Neural progenitor cell (in vitro differentiated cells): ENCODE results near the gene HEXD. TPM values are rescaled to one million over a fixed set of nuclear protein-coding genes. Genes with fewer than 3 reads are reported as not detected.

Experiments
- DNase-seq: peaks from one replicate; pipeline ENCODE4 v3.0.0-alpha.2; 2016; ENCODE audit warnings: low spot score
- H2AFZ ChIP-seq: fragments of 200-600 bp; sonication (generic); replicated peaks from 2 replicates; pipeline ENCODE4 v1.6.1; 2016; ENCODE audit warnings: antibody characterized with exemption
- H3F3A ChIP-seq: fragments of 200-600 bp; sonication (generic); 2 replicates; pipeline ENCODE4 v1.6.1; 2016; ENCODE audit warnings: antibody characterized with exemption, low read depth
- H3K27ac ChIP-seq: fragments of 200-600 bp; sonication (generic); 2 replicates; pipeline ENCODE4 v1.5.1; 2016; ENCODE audit warnings: mild to moderate bottlenecking
- H3K27me3 ChIP-seq: fragments of 200-600 bp; sonication (generic); 2 replicates; pipeline ENCODE4 v1.6.1; 2016; ENCODE audit warnings: mild to moderate bottlenecking, moderate library complexity
- H3K36me3 ChIP-seq: fragments of 200-600 bp; sonication (generic); 2 replicates; pipeline ENCODE4 v1.5.1; 2016
- H3K4me1 ChIP-seq: fragments of 200-600 bp; sonication (generic); 2 replicates; pipeline ENCODE4 v1.6.1; 2016; ENCODE audit warnings: mixed run types
- H3K4me2 ChIP-seq: fragments of 200-600 bp; sonication (generic); 2 replicates; pipeline ENCODE4 v1.6.1; 2016
- H3K4me3 ChIP-seq: fragments of 200-600 bp; sonication (generic); 2 replicates; pipeline ENCODE4 v1.5.1; 2016
- H3K79me2 ChIP-seq: fragments of 200-600 bp; sonication (generic); 2 replicates; pipeline ENCODE4 v1.6.1; 2016; ENCODE audit warnings: low read depth
- H3K9ac ChIP-seq: fragments of 200-600 bp; sonication (generic); 2 replicates; pipeline ENCODE4 v1.6.1; 2016
- H3K9me3 ChIP-seq: fragments of 200-600 bp; sonication (generic); 2 replicates; pipeline ENCODE4 v1.5.1; 2016; ENCODE audit warnings: low read depth
- H4K20me1 ChIP-seq: fragments of 200-600 bp; sonication (generic); 2 replicates; pipeline ENCODE4 v1.6.1; 2016; ENCODE audit warnings: low read depth
- H3K27ac Mint-ChIP-seq: 3 replicates; pipeline ENCODE4 v1.8.0; 2021; ENCODE audit warnings: mixed read lengths
- H3K27me3 Mint-ChIP-seq: 2 replicates; pipeline ENCODE4 v1.8.0; 2022; ENCODE audit warnings: low read depth, mild to moderate bottlenecking, inconsistent platforms, moderate library complexity, mixed read lengths; ENCODE audit not compliant: insufficient read depth
- H3K36me3 Mint-ChIP-seq: 3 replicates; pipeline ENCODE4 v1.8.0; 2021; ENCODE audit warnings: mixed read lengths
- H3K4me1 Mint-ChIP-seq: 3 replicates; pipeline ENCODE4 v1.8.0; 2021; ENCODE audit warnings: mixed read lengths
- H3K4me3 Mint-ChIP-seq: 3 replicates; pipeline ENCODE4 v1.8.0; 2021; ENCODE audit warnings: mild to moderate bottlenecking, moderate library complexity, mixed read lengths
- H3K9me3 Mint-ChIP-seq: 3 replicates; pipeline ENCODE4 v1.8.0; 2020; ENCODE audit warnings: mixed read lengths
- CTCF ChIP-seq: fragments of 200-600 bp; sonication (generic); IDR thresholded peaks from 2 replicates; pipeline ENCODE4 v1.5.1; 2017; ENCODE audit warnings: antibody characterized with exemption, mild to moderate bottlenecking
- EZH2 ChIP-seq: fragments of 200-600 bp; sonication (generic); IDR thresholded peaks from 2 replicates; pipeline ENCODE4 v1.6.1; 2017; ENCODE audit warnings: antibody characterized with exemption, mild to moderate bottlenecking, moderate library complexity
- EZH2phosphoT487 ChIP-seq: fragments of 200-600 bp; sonication (generic); IDR thresholded peaks from 2 replicates; pipeline ENCODE4 v1.6.1; 2017; ENCODE audit warnings: antibody characterized with exemption
- total RNA-seq: library from RNA; depleted of rRNA; stranded (reverse); fragments of >200 nt; gene quantifications from 2 replicates; pipeline ENCODE4 v1.2.3, GENCODE V29; 2015; ENCODE audit warnings: low replicate concordance

Gene HEXD
- 22.3 and 41.8 TPM in 2 replicates for total RNA-seq

- Mint-ChIP-seq H3K4me1 (peaks cover 14% of the 10 kb centered on the region), H3K27me3 (no peaks in the 10 kb centered on the region), H3K27ac (no peak within 1 kb of the TSS), H3K36me3 (peaks cover 28% of the 10 kb centered on the region), H3K4me3 (peak within 1 kb of the TSS; percentile 89), H3K9me3 (peaks cover 22% of the 10 kb centered on the region)
- peak; percentile 96 for DNase-seq
- H3F3A ChIP-seq, result peaks cover 6% of the 10 kb centered on the region
- TF ChIP-seq EZH2 (peak; percentile 32), EZH2phosphoT487 (no peak), CTCF (no peak)
- no peaks in the 10 kb centered on the region for H3K36me3 ChIP-seq
- H3K4me1 ChIP-seq, result peaks cover 9% of the 10 kb centered on the region
- H2AFZ ChIP-seq, result peak within 1 kb of the TSS; percentile 98
- H3K9ac ChIP-seq, result peak within 1 kb of the TSS; percentile 82
- peaks cover 5% of the 10 kb centered on the region for H3K27me3 ChIP-seq
- peaks cover 46% of the 10 kb centered on the region for H4K20me1 ChIP-seq
- no peaks in the 10 kb centered on the region for H3K9me3 ChIP-seq
- peak within 1 kb of the TSS; percentile 98 for H3K4me3 ChIP-seq
- H3K27ac ChIP-seq, result no peak within 1 kb of the TSS
- H3K79me2 ChIP-seq, result peaks cover 10% of the 10 kb centered on the region
- peak within 1 kb of the TSS; percentile 85 for H3K4me2 ChIP-seq
Observed at GRCh38 chr17:82418001-82418986, at the start of gene HEXD, which contains the start of gene OGFOD3. Gene HEXD, plus strand, starts transcription at chr17:82418347. Its CDS starts 1,453 bp downstream, at chr17:82419800. Gene OGFOD3, minus strand, starts transcription at chr17:82418586. Its CDS starts 101 bp downstream, at chr17:82418485.

GRCh38 chr17:82369211-82369610, 48.9 kb upstream of the HEXD start:
- peak overlapping the region; percentile 50 for H3K4me3 Mint-ChIP-seq
- Histone ChIP-seq H3K36me3 (no peaks in the 10 kb centered on the region), H3K79me2 (no peaks in the 10 kb centered on the region), H3K9me3 (no peaks in the 10 kb centered on the region), H3K9ac (no peak overlapping the region), H3K27ac (no peak overlapping the region), H3K27me3 (peaks cover 47% of the 10 kb centered on the region), H3K4me3 (no peak overlapping the region), H3K4me1 (peaks cover 28% of the 10 kb centered on the region), H3K4me2 (no peak overlapping the region), H2AFZ (no peak overlapping the region), H3F3A (peaks cover 25% of the 10 kb centered on the region), H4K20me1 (no peaks in the 10 kb centered on the region)
- no peak for TF ChIP-seq EZH2phosphoT487
- TF ChIP-seq EZH2, result no peak
- no peak for TF ChIP-seq CTCF
- no peak for DNase-seq
- no peaks in the 10 kb centered on the region for H3K36me3 Mint-ChIP-seq
- H3K9me3 Mint-ChIP-seq, result peaks cover 3% of the 10 kb centered on the region
- H3K4me1 Mint-ChIP-seq, result peaks cover 43% of the 10 kb centered on the region
- peaks cover 6% of the 10 kb centered on the region for H3K27me3 Mint-ChIP-seq
- H3K27ac Mint-ChIP-seq, result no peak overlapping the region

- Mint-ChIP-seq H3K4me1 (peaks cover 37% of the 10 kb centered on the region), H3K4me3 (peak overlapping the region; percentile 71), H3K9me3 (peaks cover 3% of the 10 kb centered on the region), H3K27me3 (peaks cover 6% of the 10 kb centered on the region), H3K36me3 (no peaks in the 10 kb centered on the region), H3K27ac (no peak overlapping the region)
- no peak overlapping the region for H3K9ac ChIP-seq
- peaks cover 21% of the 10 kb centered on the region for H3K4me1 ChIP-seq
- no peaks in the 10 kb centered on the region for H3K36me3 ChIP-seq
- H3K4me3 ChIP-seq, result peak overlapping the region; percentile 48
- no peak for DNase-seq
- no peak for TF ChIP-seq EZH2phosphoT487
- TF ChIP-seq EZH2, result no peak
- TF ChIP-seq CTCF, result no peak
- no peak overlapping the region for H3K27ac ChIP-seq
- H3K4me2 ChIP-seq, result peak overlapping the region; percentile 94
- no peaks in the 10 kb centered on the region for H3K9me3 ChIP-seq
- H3K27me3 ChIP-seq, result peaks cover 47% of the 10 kb centered on the region
- no peaks in the 10 kb centered on the region for H3K79me2 ChIP-seq
- peaks cover 22% of the 10 kb centered on the region for H3F3A ChIP-seq
- no peaks in the 10 kb centered on the region for H4K20me1 ChIP-seq
- peak overlapping the region; percentile 65 for H2AFZ ChIP-seq
Observed at GRCh38 chr17:82370471-82371332, 47.4 kb upstream of the HEXD start.
